Stimulated activated CD8-positive, alpha-beta memory T cell treated with anti-CD3 and anti-CD28 coated beads, Interleukin-7, amount 100 ng/mL, for 1 hour (primary cell): ENCODE results near the gene ADGRD2.
"Not testable (repeated sequence)": the region's sequence is repeated elsewhere in the genome, so short reads cannot be mapped to it uniquely, and the experiment has no call there.

Experiments used
- DNase-seq, 2 donors: peaks; one replicate each; pipeline ENCODE4 v3.0.0-alpha.2; 2020; ENCODE audit warnings: low read depth in 2 of 2

ADGRD2 gene, protein sequence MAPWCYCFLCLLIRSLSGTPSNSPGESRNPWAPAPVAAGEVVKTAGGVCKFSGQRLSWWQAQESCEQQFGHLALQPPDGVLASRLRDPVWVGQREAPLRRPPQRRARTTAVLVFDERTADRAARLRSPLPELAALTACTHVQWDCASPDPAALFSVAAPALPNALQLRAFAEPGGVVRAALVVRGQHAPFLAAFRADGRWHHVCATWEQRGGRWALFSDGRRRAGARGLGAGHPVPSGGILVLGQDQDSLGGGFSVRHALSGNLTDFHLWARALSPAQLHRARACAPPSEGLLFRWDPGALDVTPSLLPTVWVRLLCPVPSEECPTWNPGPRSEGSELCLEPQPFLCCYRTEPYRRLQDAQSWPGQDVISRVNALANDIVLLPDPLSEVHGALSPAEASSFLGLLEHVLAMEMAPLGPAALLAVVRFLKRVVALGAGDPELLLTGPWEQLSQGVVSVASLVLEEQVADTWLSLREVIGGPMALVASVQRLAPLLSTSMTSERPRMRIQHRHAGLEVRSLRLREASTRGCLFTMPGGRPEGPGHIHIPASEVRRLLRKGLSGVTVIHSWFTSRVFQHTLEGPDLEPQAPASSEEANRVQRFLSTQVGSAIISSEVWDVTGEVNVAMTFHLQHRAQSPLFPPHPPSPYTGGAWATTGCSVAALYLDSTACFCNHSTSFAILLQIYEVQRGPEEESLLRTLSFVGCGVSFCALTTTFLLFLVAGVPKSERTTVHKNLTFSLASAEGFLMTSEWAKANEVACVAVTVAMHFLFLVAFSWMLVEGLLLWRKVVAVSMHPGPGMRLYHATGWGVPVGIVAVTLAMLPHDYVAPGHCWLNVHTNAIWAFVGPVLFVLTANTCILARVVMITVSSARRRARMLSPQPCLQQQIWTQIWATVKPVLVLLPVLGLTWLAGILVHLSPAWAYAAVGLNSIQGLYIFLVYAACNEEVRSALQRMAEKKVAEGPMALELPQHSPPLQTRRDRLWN

DNA sequence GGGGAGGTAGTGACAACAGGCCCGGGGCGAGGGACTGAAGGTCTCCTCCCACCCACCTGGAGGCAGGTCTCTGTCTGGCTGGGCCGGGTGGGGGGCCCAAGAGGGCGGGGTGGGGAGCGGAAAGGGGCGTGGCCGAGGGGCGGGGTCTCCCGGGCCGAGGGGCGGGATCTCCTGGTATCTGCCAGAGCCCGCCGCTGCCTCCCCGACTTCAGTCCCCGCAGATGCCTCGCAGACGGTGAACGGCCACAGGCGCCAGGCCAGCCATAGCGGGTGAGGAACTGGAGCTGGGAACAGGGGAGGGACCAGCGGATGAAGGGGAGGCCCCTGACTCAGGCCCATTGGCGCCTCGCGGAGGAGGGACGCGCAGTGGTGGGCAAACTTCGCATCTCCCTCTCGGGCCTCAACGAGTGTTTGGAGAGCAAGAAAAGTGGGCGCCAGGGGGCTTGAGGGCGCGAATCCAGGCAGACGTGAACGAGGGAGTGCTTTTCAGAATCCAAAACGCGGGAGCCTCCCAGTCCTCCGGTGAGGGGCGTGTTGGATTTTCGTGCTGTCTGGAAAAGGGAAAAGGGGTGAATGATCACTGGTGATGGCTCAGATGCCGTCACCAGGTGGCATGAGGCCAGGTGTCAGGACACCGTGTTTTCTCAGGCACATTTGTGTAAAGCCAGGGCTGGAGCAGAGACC is at the start of gene ADGRD2:
Gene ADGRD2, plus strand, starts transcription at position 211 of the 684 bp plus-strand sequence. CDS start 1,216 bp downstream, outside the sequence.
- DNase-seq: no peak

DNA sequence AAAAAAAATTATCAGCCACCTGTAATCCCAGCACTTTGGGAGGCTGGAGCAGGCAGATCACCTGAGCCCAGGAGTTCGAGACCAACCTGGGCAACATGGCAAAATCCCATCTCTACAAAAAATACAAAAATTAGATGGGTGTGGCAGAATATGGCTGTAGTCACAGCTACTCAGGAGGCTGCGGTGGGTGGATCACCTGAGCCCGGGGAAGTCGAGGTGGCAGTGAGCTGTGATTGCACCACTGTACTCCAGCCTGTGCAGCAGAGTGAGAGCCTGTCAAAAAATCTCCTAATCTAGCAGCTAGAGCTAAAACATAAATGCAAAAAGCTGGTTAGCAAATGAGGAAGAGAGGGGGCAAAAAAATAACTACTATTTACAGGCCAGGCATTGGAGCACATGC is 47.0 kb upstream of the ADGRD2 start:
- no peak for DNase-seq

DNA sequence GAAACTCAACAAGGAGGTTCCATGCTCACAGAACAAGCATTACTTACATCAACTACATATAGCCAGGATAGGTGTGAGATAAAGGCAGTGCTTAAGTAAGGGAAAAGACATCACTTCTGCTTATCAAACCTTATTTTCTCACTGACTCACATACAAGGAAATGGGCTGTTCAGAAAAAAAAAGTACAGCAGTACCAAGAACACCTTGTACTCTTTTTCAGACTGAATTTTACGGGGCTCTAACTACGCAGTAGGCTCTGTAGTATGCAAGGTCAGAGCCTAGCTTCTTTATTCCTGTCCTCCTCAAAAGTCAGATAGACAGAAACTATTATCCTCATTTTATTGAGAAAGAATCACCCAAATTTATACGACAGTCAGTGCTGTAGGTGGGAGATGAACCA is 40.8 kb upstream of the ADGRD2 start:
- no peak for DNase-seq

DNA sequence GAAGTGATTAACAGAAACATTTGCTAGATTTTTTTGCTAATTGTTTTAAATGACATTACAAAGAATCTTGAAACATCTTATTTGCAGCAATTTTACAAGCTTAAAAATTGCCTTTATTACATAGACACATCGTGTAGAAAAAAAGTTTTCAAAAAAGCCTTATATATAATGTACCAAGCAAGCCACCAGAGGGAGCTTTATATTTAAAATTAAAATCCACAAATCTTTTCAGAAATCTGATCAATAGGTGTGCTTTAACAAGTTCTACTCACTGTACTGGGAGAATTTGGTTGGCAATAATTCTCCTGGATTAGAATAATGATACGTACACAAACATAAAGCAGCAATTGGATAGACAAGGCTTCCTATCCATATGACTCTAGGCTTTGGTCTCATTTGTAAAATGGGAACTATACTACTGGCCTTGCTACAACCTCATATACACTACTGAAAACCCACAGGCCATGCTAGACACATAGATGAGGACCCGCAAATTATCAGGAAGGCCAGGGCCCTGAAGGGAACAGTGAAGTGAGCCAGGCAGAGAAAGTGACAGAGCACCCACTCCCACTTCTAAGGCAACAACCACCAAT is 39.8 kb upstream of the ADGRD2 start:
- no peak for DNase-seq

DNA sequence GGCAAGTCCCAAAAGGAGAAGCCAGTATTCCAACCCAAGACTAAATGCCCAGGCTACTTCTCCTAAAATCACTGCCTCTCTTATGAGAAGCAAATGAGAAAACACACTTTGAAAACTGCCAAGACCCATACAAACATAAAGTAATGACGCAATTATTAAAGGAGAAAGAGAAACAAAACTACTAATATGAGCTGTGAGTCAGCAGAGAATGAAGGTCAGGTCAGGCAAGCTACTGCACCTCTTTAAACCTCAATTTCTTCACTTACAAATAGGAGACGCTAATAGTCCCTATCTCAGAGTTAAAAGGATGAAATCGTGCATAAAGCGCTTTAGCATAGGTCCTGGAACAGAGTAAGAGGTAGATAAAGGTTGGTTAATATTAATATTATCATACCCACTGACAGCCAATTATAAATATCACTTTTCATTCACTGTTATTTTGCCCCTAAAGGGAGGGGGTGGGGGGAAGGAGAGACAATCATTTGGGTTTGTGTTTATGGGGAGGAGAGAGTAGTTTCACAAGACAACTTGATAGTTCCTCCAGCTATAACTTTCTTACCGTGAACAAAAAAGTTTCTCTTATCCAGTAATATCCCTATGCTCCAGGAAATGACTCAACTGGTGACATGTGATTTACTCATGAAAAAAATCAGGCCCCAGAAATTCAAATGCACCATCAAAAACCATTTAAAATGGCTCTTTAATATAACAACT is 38.6 kb upstream of the ADGRD2 start:
- DNase-seq: no peak

DNA sequence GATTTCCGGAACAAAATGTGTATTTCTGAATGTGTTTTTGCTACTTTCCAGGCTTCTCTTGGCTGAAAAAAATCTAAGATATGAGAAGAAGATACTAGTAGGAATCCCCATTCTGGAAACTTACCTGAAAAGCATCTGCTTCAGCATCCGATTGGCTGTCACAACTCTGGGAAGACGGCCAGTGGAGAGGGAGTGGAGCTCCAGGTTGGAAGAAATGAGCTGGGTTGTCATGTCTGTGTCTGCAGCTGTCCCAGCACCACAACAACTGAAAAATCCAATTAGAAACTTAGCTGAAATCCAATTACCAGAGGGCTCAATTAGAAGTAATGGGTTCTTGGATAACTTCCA is 38.0 kb upstream of the ADGRD2 start:
- DNase-seq: no peak

DNA sequence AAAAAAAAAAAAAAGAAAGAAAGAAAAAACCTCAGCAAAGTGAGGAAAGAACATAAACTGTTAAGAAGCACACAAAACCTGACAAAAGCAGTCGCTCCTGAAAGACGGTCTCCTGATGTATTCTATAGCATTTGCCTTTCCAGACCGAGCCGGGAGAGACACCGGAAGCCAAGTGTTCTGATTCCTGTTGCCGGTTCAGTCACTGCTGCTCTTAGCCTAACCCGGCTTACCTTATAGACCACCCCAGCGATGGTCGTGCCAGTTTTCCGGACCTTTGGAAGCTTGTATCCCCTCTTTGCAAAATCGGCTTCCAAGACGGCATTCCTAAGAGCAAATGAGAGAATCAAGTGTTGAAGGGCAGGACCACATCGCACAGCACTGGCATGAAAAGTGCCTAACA is 35.6 kb upstream of the ADGRD2 start:
- no peak for DNase-seq

DNA sequence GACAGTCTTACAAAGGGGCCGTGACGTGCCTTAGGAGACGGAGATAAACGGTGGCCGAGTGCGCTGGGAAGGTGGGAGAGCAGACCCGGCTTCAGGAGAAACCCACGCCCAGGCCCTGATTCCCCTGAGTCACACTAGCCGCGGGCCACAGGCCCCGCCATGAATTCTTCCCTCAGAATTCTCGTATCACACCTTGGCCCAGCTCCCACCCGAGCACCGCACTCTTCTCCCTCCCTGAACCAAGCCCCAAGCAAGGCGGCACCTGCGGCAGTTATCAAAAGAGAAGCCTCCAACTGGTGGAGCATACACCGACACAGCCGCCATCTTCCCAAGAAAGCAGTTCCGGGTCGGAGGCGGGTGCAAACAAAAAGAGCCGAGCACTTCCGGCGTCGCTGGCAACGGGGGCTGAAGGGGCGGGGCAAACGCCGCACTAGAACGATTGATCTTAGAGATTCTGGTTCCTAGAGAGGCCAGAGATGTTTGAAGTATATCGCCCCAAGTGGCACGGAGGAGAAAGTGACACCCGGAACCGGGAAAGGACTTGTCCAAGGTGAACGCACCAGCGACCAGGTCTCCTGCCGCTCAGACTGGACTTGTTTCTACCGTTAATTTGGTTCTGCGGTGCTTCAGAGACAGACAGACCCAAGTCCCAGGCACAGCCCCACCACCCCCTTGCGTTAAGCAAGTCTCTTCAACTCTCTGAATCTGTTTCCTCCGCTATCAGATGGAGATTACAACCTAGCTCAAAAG is 35.0 kb upstream of the ADGRD2 start, which contains the start of gene PSMB7:
Gene PSMB7, minus strand, starts transcription at position 341 of the 750 bp plus-strand sequence. Its CDS starts 17 bp downstream, at position 324.
- DNase-seq: peak; percentile 92 to 95

DNA sequence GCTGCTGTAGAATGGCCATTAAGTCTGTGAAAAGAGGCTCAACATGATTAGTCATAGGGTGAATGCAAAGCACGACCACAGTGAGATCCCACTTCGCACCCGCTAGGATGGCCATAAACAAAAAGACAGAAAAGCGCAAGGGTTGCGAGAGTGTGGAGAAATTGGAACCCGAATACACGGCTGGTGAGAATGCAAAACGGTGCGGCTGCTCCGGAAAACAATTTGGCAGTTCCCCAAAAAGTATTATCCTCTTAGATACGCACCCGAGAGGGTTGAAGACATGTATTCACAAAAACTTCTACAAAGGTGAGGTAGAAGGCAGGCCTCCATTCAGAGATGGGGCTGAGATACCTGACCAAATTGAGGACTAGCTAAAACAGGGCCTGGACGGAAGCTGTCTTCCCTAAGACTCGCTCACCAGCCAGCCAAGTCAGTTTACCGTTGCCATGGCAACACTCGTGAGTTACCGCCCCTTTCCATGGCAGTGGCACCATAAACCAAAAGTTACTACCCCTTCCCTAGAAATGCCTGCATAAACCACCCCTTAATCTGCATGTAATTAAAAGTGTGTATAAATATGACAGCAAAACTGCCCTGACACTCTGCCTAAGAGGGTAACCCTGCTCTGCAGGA is 34.3 kb upstream of the ADGRD2 start:
- no peak for DNase-seq

DNA sequence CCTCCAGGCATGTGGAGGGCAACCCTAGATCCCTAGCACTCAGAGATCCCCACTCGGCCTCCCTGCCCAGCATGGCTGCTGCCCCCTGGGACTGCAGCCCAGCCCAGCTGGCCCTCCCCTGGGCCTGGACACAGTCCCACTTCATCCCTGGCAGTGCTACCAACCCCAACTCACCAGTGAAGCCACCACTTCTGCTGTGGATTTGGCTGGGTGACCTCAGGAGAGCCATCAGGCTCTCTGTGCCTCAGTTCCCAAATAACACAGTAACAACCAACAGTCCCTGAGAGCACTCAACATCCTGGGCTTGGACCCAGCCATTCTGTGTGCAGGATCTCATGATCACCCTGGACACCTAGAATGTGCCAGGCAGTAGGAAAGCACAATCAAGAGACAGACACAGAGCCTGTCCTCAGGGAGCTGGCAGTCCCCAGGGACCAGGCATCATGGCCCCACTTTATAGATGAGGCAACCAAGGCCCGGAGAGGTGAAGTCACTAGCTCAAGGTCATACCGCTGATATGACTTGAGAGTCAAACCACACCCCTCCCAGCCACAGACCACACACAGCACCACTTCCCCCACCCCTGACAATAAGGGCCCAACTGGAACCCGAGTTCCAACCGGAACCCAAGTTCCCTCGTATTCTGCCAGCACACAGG is 30.3 kb upstream of the ADGRD2 start:
- no peak for DNase-seq

DNA sequence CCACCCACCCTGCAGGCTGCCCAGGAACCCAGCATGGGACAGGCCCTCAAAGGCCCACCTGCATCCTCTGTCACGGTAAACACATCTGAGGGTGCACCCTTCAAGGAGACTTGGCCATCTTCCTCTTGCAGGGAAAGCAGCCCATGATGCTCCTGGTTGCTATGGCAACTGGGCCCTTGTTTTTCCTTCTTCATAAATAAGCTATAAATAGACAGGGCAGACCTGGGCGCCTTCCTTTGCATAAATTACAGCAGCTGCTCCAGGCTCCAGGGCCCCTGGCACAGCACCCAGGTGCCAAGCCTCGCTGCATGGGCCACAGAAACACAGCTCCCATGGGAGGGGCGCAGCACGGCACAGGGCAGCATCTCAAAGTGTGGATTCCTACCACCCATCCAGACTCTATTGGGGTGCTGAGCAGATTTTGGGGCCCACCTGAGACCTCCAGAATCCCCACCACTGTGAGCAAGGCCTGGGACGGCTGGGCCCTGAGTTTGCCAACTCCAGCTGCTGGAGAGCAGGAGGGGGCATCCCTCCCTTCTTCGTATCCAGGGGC is 29.2 kb upstream of the ADGRD2 start:
- DNase-seq: no peak

DNA sequence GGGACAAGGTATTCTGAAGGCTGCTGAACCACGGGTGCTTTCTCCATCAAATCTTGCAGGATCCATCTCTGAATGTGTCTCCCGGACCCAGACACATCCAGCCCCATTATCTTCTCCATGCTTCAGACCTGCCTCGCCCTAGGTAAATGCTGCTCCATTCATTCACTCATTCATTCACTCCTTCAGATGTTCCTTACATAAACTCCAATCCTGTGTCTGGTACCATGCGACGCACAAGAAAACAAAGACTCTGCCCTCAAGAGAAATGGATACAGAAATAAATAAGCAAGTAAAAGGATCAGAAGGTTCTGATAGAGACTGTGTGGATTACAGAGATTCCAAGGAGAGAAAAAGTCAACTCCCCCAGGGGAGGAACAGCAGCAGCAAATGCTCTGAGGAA is 27.1 kb upstream of the ADGRD2 start:
- DNase-seq: no peak

DNA sequence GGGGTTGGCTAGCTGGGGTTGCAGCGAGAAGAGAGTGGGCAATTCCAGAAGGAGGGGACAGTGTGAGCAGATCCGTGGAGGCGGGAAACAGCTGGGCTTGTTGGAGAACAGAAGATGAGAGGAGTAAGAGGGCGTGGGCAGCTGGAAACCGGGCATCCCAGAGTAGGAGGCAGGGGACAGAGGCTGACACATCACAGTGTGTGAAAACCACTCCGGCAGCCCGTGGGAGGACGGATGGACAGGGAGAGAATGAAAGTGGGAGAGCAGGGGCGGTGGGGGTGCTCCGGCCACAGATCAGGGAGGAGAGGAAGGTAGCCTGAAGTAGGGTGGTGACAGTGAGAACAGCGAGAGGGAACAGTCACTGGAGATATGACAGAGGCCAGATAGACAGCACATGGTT is 26.7 kb upstream of the ADGRD2 start:
- DNase-seq: no peak

DNA sequence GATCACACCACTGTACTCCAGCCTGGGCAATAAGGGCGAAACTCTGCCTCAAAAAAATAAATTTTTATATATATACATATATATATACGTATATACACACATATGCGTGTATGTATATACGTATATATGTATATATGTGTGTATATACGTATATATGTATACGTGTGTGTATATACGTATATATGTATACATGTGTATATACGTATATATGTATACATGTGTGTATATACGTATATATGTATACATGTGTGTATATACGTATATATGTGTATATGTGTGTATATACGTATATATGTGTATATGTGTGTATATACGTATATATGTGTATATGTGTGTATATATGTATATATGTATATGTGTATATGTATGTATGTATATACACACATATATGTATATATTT is 24.5 kb upstream of the ADGRD2 start:
- not testable (repeated sequence) for DNase-seq

DNA sequence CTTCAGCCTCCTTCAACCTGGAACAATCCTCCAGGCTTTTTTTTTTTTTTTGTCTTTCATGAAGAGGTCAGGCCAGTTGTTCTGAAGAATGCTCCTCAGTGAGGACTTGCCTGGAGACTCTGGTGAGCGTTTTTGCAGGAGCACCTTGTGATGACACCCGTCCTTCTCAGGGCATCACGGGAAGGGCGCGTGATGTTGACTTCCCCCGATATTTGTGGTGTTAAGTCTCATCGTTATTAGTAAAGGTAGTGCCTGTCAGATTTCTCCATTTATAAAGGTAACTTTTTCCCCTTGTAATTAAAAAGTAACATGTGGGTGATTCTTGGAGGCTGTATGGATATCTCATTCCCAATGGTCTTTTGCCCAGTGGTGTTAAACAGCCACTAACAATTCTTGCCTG is 23.9 kb upstream of the ADGRD2 start:
- DNase-seq: no peak

DNA sequence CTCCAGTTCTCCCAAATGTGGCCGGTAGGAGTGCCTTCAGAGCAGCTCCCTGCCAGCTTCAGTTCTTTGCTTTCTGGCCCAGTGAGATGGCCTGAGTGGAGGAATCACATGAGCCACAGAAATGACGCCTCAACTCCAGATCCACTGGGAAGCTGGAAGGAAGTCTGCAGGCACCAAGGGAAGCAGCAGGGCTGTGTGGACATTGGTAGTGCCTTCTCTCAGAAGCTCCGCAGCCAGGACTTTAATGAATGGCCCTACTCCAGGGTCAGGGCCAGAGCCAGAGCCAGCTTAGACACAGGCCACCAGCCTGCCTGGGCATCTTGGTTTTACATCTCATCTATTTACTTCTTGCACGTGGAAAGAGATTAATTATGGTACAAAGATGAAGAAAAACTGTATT is 23.0 kb upstream of the ADGRD2 start:
- no peak for DNase-seq

DNA sequence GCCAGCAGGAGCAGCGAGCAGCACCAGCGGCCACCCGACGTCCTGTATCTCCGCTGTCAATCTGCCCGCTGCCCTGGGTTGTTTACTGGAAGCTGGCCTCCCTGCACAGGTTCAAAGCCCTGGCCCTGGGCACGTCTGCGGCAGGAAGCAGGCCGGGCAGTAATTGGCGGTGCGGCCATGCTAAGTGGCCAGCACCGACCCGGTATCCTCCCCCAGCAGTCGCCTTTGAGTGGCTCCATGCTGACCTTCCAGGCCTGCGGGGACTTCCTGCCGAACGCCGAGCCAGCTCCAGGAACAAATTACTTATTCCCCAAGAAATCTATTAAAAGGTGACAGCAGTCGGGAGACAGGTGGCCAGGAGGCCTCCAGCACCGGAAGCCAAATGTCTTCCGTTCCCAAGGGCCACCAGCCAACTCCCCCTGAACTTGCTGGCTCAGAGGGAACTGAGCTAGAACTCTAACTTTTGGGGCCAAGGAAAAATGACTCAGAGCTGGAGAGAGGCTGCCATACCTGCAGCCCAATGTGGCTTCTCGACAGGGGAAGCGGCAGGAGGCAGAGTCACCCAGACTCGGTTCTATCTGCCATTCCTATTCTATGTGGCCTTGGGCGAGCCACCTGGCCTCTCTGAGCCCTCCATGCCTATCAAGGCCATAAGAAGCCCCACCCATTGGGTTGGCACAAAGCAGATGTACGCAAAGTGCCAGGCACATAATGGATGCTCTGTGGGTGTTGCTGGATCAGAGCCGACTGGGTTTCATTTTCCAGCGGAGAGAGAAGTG is 21.3 kb upstream of the ADGRD2 start:
- DNase-seq: no peak

DNA sequence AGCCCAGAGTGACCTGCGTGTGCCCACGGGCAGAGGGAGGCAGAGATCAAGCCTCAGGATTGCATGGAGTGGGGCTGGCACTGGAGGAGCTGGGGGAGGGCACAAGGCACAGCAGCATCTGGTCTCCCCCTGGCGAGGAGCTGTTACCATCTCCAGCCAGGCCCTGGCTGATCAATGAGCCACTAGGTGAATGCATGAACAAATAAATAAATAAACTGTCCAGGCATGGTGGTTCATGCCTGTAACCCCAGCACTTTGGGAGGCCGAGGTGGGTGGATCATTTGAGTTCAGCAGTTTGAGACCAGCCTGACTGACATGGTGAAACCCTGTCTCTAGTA is 20.8 kb upstream of the ADGRD2 start:
- no peak for DNase-seq
